GM04503 (cell line): ENCODE measurements around the gene RAP2C.

Source experiments
- DNase-seq: peaks from one replicate; pipeline ENCODE4 v3.0.0-alpha.2; 2012; ENCODE audit warnings: low read depth

RAP2C gene

DNA sequence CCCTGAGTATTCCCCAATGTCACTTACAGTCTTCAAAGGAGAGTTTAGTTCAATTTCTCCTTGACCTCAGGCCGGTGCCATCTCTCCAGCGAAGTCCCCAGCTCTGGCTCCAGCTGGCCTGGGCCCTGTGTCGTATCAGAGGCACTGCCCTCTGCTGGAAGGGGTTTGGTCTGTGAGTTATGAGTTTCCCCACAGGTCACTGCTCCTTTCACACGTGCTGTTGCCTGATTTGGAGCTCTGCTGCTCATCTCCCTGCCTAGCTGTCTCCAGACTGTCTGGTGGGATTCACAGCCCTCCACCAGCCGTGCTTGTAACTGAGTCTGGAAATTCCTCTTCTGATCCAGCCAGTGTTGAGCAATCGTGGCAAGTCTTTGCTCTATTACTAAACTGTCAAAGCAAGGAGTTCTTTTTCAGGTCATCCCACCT lies at the start of gene RAP2C:
Gene RAP2C, minus strand, starts transcription at position 105 of the 426 bp plus-strand sequence. CDS start 2,179 bp downstream, outside the sequence.
- DNase-seq: no peak

DNA sequence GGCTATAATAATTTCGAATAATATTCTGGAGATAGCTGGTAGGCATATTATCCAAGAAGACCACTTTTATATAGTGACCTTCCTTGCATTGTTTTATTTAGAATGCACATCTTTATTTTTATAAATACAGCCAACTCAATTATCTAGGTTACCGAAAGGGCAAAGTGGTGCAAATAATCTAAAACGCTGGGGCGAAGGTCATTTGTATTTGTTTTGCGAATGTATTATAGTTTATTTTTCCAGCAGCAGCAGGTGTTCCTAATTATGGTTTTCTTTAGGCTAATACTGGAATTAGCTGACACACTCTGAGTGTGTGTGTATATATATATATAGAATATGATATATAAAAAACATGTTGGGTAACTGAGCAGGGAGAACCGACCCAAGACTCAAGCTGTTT lies 48.1 kb upstream of the RAP2C start:
- no peak for DNase-seq

DNA sequence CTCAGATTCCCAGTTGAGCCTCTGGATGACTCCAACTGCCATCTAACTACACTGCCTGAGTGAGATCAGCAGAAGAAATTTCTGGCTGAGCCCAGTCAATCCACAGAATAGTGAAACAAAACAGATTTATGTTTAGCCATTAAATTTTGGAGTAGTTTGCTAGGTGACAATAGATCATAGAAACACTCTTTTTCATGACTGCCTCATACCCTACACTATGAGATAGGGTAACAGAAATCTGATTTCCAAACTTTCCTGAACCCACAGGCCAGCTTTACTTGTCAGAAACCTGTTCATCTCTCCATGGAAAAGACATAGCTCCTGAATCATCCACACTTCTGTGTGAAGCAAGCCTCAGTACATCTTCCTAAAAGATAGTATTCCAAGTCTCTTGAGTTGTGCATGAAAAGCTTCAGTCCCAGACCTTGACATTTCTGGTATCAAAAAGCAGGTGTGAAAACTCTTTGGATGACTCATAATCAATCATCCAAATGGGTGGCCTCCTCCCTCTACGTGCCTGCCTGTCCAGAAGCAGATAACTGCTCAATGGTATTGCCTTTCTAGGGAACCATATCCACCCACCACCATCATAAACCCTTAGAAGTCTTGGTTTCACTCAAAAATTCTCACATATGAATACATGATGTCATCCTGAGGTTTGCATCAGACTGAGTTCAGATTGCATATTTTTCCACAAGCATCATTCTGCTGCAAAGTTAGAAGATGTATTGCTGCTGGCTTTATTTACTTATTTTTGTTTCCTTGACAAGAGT lies 47.5 kb upstream of the RAP2C start:
- no peak for DNase-seq

DNA sequence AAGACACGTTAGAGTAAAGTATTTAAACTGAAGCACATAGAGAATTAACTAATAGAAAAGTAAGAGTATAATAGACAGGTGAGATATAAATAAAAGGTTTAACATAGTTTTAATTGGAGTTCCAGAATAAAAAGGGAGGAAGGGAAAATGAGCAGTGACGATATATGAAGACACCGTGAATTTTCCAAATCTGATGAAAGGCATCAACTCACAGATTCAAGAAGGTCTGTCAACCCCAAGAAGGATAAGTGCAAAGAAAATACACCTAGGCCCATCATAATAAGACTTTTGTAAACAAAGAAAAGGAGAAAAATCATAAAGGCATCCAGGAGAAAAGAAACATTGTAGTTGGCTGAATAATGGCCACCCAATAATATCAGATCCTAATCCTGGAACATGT lies 43.9 kb upstream of the RAP2C start:
- no peak for DNase-seq

DNA sequence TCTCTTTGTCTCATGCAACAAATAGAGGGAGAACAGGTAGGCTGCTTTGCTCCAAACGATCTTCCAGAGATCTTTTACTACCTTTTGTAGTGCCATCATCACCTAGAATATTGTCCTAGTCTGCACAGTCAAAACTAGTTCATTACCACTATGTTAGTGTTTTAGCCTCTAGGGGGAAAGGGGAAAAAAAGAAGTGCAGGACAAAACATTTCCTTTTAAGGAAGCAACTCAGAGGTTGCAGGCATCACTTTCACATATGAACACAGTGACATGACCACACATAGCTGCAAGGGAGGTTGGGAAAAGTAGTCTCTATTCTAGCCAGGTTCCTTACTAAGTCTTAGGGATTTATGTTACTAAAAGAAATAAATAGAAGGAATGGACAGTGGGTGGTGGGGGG lies 39.3 kb upstream of the RAP2C start:
- DNase-seq: no peak

DNA sequence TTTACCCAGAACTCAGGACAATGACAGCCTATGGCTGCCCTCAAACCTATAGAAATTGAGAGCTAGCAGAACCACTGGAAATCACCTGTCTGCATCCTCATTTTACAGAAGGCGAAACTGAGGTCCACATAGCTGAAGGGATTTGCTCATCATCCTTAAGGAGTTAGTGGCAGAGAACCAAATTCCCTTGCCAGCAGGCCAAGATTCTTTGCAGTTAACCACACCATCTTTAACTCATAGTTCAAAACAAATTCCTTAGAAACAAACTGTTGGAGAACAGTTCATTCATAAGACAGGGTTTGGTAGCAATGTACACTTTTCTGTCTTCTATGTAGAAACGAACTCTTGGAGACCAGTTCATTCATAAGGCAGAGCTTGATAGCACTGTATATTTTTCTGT lies 37.9 kb upstream of the RAP2C start:
- DNase-seq: no peak

DNA sequence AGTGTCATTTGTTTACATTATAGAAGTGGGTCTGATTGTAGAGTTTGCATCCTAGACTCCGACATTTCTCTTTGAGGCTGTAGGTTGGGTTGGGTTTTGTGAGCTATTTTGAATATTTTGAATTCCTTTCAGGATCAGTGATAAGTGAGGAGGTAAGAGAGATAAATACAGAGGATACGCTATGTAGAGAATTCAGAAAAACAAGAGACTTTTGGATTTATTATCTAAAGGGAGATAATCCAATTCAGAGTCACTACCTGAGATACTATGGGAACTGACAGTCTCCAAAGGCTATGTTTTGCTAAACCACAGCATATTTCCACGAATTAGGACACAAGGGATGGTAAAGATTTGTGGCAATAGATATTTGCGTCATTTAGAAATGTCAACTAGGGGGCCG lies 16.9 kb upstream of the RAP2C start:
- DNase-seq: no peak

DNA sequence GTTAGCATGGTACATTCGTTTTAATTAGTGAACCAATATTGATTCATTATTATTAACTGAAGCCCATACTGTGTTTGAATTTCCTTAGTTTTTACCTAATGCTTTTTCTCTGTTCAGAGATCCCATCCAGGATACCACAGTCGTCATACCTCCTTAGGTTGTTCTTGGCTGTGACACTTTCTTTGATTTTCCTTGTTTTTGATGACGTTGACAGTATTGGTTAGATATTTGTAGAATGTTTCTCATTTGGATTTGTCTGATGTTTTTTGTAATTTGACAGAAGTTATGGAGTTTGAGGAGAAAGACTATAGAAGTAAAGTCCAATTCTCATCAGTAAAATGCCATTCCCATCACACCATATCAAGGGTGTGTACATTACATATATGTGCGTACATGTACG lies 16.2 kb upstream of the RAP2C start:
- no peak for DNase-seq

DNA sequence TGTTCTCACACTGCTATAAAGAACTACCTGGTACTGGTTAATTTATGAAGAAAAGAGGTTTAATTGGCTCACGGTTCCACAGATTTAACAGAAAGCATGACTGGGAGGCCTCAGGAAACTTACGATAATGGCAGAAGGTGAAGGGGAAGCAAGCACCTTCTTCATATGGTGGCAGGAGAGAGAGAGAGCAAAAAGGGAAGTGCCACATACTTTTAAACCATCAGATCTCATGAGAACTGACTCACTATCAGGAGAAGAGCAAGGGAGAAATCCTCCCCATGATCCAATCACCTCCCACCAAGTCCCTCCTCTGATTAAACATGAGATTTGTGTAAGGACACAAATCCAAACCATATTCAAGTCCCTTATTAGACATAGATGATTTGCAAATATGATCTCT lies 12.3 kb upstream of the RAP2C start:
- DNase-seq: no peak

DNA sequence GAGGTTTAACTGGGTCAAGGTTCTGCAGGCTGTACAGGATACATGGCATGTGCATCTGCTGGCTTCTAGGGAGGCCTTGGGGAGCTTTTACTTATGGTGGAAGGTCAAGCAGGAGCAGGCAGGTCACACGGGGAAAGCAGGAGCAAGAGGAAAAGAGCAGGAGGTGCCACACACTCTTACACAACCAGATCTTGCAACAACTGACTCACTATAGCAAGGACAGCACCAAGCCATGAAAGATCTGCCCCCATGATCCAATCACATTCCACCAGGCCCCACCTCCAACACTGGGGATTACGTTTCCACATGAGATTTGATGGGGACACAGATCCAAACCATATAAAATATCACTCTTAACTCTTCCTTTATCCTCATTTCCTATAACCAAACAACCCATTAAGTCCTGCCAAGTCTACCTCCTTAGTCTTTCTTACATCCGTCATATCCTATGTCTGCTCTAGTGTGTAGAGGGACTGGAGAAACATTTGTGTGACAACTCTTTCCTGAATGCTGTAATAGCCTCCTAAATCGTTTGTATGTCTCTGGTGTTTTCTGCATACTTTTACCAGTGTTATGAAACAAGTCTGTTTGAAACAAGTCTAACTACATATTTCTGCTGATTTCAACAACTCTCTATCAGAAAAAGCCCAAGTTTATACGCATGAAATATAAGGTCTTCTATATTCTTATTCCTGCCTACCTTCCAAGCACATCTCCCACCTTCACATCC lies 8.3 kb upstream of the RAP2C start:
- DNase-seq: no peak

DNA sequence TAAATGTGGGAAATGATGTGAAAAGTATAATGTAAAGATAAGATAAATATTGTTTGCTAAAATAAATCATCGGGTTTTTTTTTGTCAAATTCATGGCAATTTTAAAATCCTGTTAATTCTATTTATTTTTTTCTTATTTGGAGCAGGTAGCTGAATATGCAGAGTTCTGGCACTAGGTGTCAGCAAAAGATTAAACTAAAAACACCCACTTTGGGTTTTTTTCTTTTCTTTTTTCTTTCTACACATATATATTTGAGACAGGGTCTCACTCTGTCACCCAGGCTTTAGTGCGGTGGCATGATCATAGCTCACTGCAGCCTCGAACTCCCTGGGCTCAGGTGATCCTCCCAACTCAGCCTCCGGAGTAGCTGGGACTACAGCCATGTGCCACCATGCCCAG lies 6.9 kb upstream of the RAP2C start:
- no peak for DNase-seq

DNA sequence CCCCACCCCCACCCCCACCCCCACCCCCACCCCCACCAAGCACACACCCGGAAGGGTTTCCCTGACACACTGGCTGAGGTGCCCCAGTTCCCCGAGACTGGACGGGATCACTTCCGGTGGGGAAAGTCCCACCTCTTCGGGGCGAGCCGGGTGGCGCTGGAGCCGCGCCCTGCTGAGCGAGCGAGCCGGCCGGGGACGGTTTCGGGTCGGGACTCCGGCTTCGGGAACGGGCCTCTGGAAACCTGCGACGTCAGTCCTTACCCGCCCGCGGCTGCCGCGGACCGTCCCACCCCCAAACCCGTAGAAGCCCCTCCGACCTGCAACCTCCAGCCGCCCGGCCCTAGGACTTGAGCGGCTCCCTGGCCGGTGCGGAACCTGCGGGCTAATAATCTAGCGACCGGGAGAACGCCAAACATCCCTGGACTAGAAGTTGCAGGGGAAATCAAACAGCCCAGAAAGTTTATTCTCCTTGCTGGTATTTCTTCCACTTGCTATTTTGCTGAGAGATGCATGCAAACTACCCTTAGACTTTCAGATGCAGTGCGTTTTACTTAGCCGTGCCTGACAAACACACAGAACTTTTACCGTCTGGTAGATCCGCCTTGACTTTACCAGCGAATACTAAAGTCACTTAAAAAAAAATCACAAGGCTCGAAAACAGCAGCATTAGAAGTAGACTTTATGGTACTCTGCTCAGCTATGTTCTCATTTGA lies 991 bp downstream of the RAP2C start:
- peak; percentile 34 for DNase-seq

DNA sequence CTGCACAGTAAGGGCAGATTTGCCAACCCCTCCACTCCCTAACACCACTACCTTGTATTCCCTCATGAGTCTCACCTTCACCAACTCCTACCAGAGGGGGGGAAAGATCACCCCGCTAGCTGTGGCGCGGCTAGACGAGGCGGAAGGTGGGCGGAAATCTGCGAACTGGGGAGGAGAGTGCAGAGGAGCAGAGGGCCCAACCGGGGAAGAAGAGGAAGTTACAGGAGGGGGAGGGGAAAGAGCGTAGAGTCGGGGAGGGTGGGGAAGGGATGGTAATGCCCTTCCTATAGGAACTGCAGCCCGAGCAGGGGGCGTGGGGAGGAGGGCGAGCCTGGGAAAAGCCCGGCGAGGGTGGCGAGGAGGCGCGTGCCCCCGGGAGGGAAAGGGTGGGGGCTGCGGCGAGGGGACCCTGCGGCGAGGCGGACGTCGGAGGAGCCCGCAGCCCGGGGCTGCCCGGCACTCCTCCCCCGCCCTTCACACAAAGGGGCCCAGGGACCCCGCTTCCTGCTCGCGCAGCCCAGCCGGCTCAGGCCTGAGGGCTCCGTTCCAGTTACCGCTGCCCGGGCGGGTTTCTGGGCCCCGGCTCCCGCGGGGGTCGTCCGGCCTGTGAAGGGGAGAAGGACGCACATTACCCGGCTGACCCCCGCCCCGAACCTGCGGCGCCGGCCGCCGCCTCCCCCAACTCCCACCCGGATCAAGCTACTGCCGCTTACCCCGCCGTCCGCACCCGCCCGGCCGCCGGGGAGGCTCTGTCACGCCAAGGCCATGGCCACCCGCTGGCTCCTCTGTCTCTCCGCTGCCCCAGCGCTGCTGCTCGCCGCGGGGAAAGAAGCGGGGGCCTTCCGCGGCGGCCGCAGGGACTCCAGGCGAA lies 1.8 kb downstream of the RAP2C start:
- DNase-seq: no peak

DNA sequence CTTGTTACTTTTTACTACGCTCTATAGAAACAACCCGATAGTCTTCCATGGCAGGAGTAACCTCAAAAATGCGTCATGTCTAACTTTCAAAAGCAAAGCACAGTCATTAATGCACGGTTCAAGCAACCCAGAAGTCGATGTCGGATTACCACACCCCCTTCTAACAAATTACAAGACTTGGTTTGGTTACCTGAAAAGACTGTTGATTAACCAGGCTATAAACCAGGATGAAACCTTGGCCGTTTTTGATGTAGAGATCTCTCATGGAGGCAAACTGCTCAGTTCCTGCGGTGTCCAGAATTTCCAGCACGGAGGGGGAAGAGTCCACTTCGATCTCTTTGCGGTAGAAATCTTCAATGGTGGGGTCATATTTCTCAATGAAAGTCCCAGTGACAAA lies 2.4 kb downstream of the RAP2C start:
- no peak for DNase-seq

DNA sequence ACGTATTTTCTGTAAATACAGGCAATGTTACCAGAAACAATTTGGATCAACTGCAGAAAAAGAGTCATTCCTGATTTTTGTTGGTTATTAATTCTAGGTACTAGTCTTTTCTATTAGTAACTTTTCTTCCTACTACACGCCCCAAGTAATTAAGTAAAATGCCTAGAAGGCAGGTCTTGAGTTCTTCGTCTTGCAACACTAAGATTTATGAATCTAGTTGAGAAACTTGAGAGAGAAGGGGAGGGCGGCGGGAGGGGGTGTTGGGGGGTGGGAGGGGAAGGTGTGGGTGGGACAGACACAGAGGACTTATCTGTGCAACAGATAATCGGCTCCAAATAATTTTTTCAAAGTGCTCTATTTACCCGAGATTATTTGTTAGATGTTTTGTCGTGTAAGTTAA lies 3.0 kb downstream of the RAP2C start:
- DNase-seq: no peak

DNA sequence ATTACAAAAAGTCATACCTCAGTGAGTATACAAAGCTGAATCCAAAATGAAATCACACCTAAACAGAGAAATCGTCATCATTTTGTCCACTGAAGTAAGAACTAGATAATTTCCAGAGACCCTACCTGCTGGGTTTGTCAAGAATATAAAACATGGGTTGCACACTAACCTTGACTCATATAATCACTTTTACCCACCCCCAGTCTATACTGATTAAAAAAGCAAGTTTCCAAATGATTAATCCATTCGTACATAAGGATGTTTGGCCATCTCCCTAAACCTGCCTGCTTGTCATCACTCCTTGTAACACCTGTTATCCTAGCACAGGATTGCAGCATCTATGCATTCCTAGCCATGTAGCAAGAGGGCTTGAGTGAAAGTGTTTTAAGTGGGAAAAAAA lies 4.7 kb downstream of the RAP2C start:
- DNase-seq: no peak

DNA sequence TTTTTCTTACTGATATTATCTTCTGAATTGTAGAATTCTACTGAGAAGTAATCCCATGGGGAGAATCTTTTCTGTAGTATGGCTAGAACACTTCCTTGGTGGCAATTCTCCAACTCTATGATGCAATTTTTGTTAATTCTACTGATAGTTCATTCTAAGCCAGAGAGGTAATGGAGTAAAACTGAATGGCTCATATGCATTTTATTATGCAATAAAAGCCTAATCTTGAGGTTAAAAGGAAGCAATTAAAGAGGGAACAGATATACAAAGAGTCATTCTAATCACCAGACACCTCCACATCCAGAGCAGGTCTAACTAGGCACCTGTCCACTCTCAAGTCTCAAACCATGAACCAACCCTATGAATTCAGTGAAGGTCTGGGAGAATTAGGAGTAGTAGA lies 9.7 kb downstream of the RAP2C start:
- no peak for DNase-seq

DNA sequence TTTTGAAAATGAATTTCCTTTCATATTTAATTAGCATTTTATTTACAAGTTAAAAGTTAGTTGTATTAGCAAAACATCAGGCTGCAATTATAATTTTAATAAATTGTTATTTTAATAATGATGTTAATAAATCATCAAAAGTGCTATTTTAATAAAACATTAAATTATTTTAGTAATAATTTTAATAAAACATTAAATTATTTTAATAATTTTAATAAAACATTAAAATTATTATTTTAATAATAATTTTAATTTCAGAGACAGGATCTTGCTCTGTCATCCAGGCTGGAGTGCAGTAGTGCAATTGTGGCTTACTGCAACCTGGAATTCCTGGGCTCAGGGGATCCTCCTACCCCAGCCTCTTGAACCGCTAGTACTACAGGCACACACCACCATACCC lies 10.8 kb downstream of the RAP2C start:
- no peak for DNase-seq

DNA sequence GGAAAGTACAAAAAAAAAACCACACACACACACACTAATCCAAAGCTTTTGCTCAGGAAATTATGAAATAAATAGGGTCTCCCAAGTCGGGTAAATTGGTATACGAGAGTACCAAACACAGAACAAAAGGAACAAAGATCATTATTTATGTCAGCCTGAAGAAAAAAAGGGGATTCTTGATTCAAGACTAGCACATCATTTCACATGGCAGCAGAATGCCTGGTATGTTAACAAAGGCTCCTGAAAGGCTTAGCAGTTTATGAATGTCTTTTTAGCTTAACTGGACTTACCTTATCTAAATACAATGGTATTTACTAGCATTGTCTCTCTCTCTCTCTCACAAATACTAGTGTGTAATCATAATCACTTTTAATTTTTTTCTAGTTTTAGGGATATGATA lies 11.3 kb downstream of the RAP2C start:
- DNase-seq: no peak

DNA sequence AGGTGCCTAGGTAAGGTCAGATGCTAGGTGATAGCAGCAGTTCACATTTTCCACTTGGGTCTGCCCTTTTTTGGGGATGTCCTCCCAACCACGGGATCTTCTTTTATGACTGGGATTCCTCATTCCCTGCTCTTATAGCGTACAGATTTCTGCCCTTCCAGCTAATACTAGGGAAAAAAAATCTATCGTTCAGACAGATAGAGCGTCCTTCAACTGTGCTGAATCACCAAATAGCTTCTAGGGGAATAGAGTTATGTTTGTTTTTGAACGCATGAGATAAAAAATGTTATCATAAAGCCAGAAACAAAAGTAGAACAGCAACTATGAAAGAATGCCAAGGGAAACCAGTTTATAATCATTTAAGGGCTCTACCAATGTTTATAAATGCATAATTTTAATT lies 13.0 kb downstream of the RAP2C start:
- no peak for DNase-seq

DNA sequence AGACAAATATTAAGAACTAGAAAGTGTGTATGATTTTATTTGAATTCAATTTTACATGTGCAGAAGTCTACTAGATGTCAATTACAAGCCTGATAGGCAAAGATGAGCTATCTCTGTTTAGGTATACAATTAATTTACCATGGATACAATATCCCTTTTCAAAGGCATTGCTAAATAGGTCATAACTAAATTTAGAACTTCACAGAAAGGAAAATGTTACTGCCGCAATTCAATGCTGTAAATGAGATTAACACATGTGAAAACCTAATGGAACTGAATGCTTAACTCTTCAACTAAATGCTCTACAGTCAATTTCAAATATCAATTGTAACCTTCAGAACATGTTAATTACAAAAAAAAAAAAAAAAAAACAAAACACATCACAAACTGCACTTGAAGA lies 14.6 kb downstream of the RAP2C start:
- no peak for DNase-seq

DNA sequence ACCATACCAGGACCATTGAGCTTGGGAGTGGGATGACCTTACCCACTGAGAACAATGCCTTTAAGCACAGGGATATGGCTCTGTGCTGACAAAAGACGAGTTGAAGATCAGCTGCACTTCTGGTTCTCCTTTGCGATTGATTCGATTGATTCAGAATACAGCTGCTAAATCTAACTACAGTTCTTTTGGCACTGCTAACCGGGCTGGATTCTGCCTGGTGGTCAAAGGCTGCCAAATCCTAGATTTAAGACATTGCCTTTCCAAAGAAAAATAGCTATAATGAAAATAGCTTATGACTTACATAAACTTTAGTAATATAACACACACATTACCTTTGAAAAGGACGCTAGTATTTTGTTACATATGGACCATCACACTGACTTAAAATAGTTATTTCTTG lies 18.3 kb downstream of the RAP2C start:
- DNase-seq: no peak
